Measurements from ENCODE around the gene POLR3B. TPM values are rescaled to one million over a fixed set of nuclear protein-coding genes. Genes with fewer than 3 reads are reported as not detected.

POLR3B gene
- total RNA-seq, 2 experiments from 2014 or later: 2.5 to 2.6 TPM

DNA sequence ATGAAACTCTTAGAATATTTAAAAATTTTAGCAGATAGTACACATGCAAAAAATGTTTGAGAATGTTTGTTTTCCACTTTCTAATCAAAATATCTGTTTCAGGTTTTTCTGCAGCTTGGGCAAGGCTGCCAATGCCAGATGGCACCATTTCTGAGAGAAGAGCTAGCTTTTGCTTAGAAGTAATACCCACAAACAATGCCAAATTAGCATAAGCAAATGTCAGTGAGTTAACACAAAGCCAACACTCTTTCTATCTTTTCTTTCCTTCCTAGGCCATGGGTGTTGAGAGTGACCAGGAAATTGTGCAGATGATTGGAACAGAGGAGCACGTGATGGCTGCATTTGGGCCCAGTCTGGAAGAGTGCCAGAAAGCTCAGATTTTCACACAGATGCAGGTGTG is 35.2 kb downstream of the POLR3B start:
- Mint-ChIP-seq H3K27ac (no peak overlapping the region), H3K27me3 (no peaks in the 10 kb centered on the region), H3K4me1 (ENCODE audit: low read depth) (no peaks in the 10 kb centered on the region), H3K4me3 (no peak overlapping the region), H3K9me3 (no peaks in the 10 kb centered on the region), H3K36me3 (ENCODE audit: low read depth) (peaks cover 71% of the 10 kb centered on the region)
- no peaks in the 10 kb centered on the region for H3K9me3 ChIP-seq (ENCODE audit: control insufficient read depth in 1 of 2, insufficient read depth in 1 of 2, low read length in 2 of 2)
- ATAC-seq (ENCODE audit: poor library complexity) (no peak), DNase-seq (no peak)
- no peaks in the 10 kb centered on the region for H3K4me1 ChIP-seq (ENCODE audit: insufficient read depth, low read length)
- H3K27me3 ChIP-seq (ENCODE audit: control insufficient read depth in 1 of 2, insufficient read depth in 2 of 2, low read length in 2 of 2): no peaks in the 10 kb centered on the region
- ChIA-PET POLR2A (no interaction called here), CTCF (no interaction called here)
- TF ChIP-seq CTCF (IDR thresholded peaks at IDR 0.05): no peak
- H3K4me3 ChIP-seq (ENCODE audit: low read length): no peak overlapping the region
- intact Hi-C loops (cut with DNase I, micrococcal nuclease): no loop called here
- H3K27ac ChIP-seq (ENCODE audit: low read depth in 1 of 2, low read length in 2 of 2): no peak overlapping the region
- peaks cover 30% of the 10 kb centered on the region for H3K36me3 ChIP-seq (ENCODE audit: insufficient read depth, low read length)

DNA sequence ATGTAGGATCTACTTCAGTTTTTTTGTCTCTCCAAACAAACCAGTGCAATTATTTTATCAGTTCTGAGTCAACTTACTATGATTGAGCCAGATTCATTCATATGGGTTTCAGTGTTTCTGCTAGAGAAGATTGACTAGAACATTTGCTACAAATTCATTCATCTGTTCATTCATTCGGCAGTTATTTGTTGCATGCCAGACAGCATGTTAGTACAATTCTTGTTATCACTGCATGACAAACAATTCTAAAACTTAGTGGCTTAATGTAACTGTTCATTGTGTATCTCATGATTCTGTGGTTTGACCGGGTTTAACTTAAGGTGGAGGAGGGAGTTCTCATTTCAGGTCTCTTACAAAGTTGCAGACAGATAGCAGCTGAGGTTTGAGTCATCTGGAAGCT is 52.3 kb downstream of the POLR3B start:
- H3K36me3 ChIP-seq (ENCODE audit: insufficient read depth, low read length): peaks cover 5% of the 10 kb centered on the region
- Mint-ChIP-seq H3K4me3 (no peak overlapping the region), H3K9me3 (no peaks in the 10 kb centered on the region), H3K27me3 (no peaks in the 10 kb centered on the region), H3K27ac (no peak overlapping the region), H3K36me3 (ENCODE audit: low read depth) (peaks cover 68% of the 10 kb centered on the region), H3K4me1 (ENCODE audit: low read depth) (no peaks in the 10 kb centered on the region)
- intact Hi-C loops (cut with DNase I, micrococcal nuclease): no loop called here
- CTCF ChIA-PET: no interaction called here
- no peaks in the 10 kb centered on the region for H3K27me3 ChIP-seq (ENCODE audit: control insufficient read depth in 1 of 2, insufficient read depth in 2 of 2, low read length in 2 of 2)
- no peak overlapping the region for H3K27ac ChIP-seq (ENCODE audit: low read depth in 1 of 2, low read length in 2 of 2)
- H3K4me1 ChIP-seq (ENCODE audit: insufficient read depth, low read length): no peaks in the 10 kb centered on the region
- no peaks in the 10 kb centered on the region for H3K9me3 ChIP-seq (ENCODE audit: control insufficient read depth in 1 of 2, insufficient read depth in 1 of 2, low read length in 2 of 2)
- no peak for ATAC-seq (ENCODE audit: poor library complexity)
- no peak for DNase-seq
- POLR2A ChIA-PET: no interaction called here
- no peak for TF ChIP-seq CTCF (IDR thresholded peaks at IDR 0.05)
- H3K4me3 ChIP-seq (ENCODE audit: low read length): no peak overlapping the region

DNA sequence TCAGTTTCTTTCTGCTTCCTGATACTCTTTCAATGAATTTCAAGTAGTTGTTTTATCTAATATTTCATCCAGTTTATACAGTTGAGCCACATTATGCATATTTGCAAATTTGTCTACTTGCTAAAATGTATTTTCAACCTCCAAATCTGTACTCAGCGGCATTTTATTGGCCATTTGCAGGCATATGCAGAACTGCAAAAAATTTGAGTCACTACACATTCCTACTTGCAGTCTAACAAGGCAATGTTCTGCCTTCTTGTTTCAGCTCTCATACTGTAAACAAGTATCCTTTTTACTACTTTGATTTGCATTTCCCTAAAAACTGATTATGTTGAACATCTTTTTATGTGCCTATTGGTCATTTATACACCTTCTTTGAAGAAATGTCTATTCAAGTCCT is 55.0 kb downstream of the POLR3B start:
- no peaks in the 10 kb centered on the region for H3K9me3 ChIP-seq (ENCODE audit: control insufficient read depth in 1 of 2, insufficient read depth in 1 of 2, low read length in 2 of 2)
- H3K4me1 ChIP-seq (ENCODE audit: insufficient read depth, low read length): no peaks in the 10 kb centered on the region
- no peaks in the 10 kb centered on the region for H3K27me3 Mint-ChIP-seq
- intact Hi-C loops (cut with DNase I, micrococcal nuclease): no loop called here
- TF ChIP-seq CTCF (IDR thresholded peaks at IDR 0.05): no peak
- ATAC-seq (ENCODE audit: poor library complexity): no peak
- peaks cover 85% of the 10 kb centered on the region for H3K36me3 Mint-ChIP-seq (ENCODE audit: low read depth)
- H3K9me3 Mint-ChIP-seq: no peaks in the 10 kb centered on the region
- no peaks in the 10 kb centered on the region for H3K4me1 Mint-ChIP-seq (ENCODE audit: low read depth)
- ChIA-PET POLR2A (no interaction called here), CTCF (interaction anchor here (1.7 kb wide), 1 partner anchor 34 kb away, joined by 3 read pairs; no protein-coding TSS in a partner anchor)
- no peak overlapping the region for H3K27ac ChIP-seq (ENCODE audit: low read depth in 1 of 2, low read length in 2 of 2)
- no peaks in the 10 kb centered on the region for H3K27me3 ChIP-seq (ENCODE audit: control insufficient read depth in 1 of 2, insufficient read depth in 2 of 2, low read length in 2 of 2)
- no peak for DNase-seq
- H3K36me3 ChIP-seq (ENCODE audit: insufficient read depth, low read length): peaks cover 6% of the 10 kb centered on the region
- H3K4me3 ChIP-seq (ENCODE audit: low read length): no peak overlapping the region
- H3K27ac Mint-ChIP-seq: no peak overlapping the region
- H3K4me3 Mint-ChIP-seq: no peak overlapping the region
